Activated T-cell treated with anti-CD3 and anti-CD28 coated beads, Interleukin-2, amount 50 U/mL, for 1 hour (primary cell): Measurements from ENCODE around the gene TMEM88.

Experiments
- DNase-seq: peaks from one replicate; pipeline ENCODE4 v3.0.0-alpha.2; 2020

The TMEM88 gene

DNA sequence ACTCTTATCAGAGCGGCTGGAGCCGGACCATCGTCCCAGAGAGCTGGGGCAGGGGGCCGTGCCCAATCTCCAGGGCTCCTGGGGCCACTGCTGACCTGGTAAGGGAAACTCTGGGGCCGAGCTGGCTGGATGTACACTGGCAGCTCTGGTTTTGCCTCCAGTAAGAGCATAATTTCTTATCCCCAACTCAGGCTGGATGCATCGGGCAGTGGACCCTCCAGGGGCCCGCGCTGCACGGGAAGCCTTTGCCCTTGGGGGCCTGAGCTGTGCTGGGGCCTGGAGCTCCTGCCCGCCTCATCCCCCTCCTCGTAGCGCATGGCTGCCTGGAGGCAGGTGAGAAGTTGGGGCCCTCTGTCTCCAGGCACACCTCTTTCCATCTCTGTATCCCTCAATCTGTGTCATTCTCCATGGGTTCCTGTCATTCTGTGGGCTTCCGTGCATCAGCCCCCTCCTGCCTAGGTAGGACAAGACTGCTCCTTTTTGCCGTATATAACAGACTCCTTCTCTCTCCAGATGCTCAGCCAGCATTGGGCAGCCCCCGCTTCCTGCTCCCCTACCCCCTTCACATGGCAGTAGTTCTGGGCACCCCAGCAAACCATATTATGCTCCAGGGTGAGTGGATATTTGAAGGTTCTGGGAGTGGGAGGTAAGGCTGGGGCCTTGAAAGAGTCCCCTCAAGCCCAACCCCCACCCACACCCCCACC lies 9.4 kb upstream of the TMEM88 start:
- peak; percentile 50 for DNase-seq

GRCh38 chr17:7846063-7846735 lies 8.7 kb upstream of the TMEM88 start:
- peak; percentile 48 for DNase-seq

DNA sequence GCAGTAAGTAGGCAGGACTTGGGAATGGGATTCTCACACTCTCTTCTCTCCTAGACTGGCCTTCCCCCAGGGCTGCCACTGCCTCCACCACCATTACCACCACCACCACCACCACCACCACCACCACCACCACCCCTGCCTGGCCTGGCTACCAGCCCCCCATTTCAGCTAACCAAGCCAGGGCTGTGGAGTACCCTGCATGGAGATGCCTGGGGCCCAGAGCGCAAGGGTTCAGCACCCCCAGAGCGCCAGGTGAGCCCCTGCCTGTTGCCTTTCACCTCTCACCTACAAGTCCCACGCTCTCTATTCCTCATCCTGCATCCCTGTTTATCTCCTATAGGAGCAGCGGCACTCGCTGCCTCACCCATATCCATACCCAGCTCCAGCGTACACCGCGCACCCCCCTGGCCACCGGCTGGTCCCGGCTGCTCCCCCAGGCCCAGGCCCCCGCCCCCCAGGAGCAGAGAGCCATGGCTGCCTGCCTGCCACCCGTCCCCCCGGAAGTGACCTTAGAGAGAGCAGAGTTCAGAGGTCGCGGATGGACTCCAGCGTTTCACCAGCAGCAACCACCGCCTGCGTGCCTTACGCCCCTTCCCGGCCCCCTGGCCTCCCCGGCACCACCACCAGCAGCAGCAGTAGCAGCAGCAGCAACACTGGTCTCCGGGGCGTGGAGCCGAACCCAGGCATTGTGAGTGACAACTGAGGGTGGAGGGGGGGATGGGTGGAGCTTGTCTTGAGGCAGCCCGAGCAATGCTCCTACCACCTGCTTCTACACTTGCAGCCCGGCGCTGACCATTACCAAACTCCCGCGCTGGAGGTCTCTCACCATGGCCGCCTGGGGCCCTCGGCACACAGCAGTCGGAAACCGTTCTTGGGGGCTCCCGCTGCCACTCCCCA lies 7.9 kb upstream of the TMEM88 start:
- DNase-seq: peak; percentile 52

- no peak for DNase-seq
Measured at GRCh38 chr17:7848131-7848579, 6.7 kb upstream of the TMEM88 start.

- peak; percentile 32 for DNase-seq
Measured at GRCh38 chr17:7848739-7849129, 6.1 kb upstream of the TMEM88 start.

DNA sequence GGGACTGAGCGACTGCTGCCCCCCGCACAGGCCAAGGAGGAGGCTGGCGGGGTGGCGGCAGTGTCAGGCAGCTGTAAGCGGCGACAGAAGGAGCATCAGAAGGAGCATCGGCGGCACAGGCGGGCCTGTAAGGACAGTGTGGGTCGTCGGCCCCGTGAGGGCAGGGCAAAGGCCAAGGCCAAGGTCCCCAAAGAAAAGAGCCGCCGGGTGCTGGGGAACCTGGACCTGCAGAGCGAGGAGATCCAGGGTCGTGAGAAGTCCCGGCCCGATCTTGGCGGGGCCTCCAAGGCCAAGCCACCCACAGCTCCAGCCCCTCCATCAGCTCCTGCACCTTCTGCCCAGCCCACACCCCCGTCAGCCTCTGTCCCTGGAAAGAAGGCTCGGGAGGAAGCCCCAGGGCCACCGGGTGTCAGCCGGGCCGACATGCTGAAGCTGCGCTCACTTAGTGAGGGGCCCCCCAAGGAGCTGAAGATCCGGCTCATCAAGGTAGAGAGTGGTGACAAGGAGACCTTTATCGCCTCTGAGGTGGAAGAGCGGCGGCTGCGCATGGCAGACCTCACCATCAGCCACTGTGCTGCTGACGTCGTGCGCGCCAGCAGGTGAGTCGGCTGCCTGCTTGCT lies 5.6 kb upstream of the TMEM88 start:
- peak; percentile 54 for DNase-seq

DNA sequence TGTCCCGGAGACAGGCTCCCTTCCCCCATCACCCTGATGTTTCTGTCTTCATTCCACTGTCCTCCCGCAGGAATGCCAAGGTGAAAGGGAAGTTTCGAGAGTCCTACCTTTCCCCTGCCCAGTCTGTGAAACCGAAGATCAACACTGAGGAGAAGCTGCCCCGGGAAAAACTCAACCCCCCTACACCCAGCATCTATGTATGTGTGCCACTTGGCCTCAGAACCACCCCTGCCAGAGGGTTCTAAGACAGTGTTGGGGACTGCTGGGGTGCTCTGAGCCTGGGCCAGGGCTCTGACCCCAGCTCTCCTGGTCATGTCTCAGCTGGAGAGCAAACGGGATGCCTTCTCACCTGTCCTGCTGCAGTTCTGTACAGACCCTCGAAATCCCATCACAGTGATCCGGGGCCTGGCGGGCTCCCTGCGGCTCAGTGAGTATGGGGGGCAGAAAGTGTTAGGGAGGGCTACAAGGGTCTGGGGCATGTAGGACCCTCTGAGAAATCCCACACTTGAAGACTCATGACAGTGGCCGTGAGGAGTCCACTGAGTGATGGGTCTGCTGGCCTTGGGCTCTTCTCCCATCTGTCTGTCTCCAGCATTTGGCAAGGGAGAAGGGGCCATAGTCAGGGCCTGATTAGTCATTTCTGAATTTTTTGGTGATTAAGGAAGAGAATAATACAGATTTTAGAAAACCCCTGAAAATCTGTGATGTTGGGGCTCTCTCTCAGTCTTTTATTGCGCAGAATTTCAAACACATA lies 4.9 kb upstream of the TMEM88 start:
- DNase-seq: peak; percentile 43

- DNase-seq: no peak
Measured at GRCh38 chr17:7850701-7851437, 4.0 kb upstream of the TMEM88 start.

- DNase-seq: peak; percentile 94
Measured at GRCh38 chr17:7851438-7852261, 3.2 kb upstream of the TMEM88 start.

GRCh38 chr17:7852262-7852670 lies 2.6 kb upstream of the TMEM88 start:
- no peak for DNase-seq

DNA sequence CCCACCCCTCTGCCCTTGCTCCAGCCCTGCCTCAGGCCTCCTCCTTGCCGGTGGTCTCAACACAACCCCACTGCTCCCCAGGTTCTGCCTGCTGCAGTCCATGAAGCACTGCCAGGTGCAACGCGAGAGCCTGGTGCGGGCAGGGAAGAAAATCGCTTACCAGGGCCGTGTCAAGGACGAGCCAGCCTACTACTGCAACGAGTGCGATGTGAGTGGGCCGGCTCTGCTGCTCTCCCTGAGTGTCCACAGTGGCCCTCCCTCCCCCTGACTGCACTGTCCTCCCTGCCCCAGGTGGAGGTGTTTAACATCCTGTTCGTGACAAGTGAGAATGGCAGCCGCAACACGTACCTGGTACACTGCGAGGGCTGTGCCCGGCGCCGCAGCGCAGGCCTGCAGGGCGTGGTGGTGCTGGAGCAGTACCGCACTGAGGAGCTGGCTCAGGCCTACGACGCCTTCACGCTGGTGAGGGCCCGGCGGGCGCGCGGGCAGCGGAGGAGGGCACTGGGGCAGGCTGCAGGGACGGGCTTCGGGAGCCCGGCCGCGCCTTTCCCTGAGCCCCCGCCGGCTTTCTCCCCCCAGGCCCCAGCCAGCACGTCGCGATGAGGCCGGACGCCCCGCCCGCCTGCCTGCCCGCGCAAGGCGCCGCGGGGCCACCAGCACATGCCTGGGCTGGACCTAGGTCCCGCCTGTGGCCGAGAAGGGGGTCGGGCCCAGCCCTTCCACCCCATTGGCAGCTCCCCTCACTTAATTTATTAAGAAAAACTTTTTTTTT lies 1.8 kb upstream of the TMEM88 start:
- DNase-seq: peak; percentile 60

DNA sequence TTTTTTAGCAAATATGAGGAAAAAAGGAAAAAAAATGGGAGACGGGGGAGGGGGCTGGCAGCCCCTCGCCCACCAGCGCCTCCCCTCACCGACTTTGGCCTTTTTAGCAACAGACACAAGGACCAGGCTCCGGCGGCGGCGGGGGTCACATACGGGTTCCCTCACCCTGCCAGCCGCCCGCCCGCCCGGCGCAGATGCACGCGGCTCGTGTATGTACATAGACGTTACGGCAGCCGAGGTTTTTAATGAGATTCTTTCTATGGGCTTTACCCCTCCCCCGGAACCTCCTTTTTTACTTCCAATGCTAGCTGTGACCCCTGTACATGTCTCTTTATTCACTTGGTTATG lies 1.2 kb upstream of the TMEM88 start:
- DNase-seq: peak; percentile 48

DNA sequence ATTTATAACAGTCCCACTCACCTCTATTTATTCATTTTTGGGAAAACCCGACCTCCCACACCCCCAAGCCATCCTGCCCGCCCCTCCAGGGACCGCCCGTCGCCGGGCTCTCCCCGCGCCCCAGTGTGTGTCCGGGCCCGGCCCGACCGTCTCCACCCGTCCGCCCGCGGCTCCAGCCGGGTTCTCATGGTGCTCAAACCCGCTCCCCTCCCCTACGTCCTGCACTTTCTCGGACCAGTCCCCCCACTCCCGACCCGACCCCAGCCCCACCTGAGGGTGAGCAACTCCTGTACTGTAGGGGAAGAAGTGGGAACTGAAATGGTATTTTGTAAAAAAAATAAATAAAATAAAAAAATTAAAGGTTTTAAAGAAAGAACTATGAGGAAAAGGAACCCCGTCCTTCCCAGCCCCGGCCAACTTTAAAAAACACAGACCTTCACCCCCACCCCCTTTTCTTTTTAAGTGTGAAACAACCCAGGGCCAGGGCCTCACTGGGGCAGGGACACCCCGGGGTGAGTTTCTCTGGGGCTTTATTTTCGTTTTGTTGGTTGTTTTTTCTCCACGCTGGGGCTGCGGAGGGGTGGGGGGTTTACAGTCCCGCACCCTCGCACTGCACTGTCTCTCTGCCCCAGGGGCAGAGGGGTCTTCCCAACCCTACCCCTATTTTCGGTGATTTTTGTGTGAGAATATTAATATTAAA lies 638 bp upstream of the TMEM88 start:
- DNase-seq: peak; percentile 46

GRCh38 chr17:7855660-7856010 lies 769 bp downstream of the TMEM88 start:
- DNase-seq: no peak

DNA sequence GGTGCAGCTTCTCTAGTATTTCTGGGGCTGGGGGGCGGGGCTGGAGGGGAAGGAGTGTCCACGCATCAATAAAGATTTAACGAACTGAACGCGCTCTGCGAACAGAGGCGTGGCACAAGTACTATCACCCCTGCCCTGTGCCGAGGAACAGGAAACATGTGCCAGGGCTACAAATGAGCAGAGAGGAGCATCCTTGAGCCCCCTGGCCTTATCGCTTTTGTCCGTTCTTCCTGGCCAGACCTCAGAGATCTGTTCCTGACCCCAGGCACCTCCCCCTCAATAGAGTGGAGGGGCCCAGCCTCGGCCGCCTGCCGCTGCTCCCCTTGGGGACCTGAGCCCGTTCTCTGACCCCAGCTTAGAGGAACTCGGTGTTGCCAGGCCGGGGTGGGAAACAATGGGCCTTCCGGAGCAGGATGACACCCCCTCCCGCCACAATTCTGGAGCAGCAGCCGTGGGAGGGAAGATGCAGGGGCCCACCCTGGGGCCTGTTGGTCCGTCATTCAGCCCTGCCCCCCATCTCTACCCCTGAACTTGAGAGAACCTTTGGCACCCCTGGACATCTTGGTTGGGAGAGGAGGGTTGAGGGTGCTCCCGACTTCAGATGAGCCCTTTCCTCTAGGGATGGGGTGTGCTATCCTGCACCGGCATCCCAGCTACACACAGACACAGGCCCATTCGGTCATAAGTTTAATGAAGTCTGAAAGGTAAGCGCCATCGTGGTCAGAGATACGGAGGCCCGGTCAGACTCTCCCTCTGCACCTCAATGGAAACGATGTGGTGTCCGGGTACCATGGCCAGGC lies 1.3 kb downstream of the TMEM88 start:
- peak; percentile 66 for DNase-seq

DNA sequence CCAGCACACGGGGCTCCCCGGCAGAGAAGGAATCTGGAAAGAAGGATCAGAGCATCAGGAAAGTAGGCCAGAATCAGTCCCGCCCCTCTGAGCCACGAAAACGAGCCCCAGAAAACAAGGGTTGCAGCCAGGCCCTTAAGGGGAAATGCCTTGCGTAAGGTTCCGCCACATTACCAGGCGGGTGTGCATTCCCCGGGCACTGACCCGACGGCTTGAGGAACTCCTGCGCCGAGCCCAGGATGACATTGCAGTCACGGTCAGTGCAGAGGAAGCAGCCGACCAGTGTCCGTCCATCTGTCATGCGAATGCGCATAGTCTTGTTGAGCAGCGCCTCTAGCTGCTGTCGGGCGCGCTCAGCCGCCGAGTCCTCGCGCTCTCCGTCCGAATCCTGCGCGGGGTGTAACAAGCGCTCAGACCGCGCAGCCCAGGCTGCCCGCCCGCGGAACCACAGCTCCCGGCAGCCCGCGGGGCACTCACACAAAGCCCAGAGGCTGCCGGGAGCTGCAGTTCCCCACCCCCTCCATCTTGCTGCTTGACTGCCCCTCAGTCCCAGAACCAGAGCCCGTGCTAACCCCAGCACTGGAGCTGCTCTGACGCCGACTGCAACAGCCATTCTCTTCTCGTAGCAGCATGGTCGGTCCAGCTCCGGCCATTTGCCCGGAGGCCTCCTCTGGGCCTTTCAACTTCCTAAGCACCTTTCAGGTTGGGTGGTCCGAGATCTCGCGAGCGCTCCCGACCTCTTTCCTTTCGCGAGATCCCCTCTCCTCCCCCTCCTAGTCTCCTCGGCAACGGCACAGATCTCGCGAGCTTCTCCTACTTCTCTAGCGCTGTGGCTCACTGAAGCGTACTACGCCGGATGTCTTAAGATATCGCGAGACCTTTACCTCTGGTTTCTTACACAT lies 2.2 kb downstream of the TMEM88 start, which contains the start of gene NAA38:
Gene NAA38 (minus strand): TSS at position 749 of the 902 bp plus-strand sequence. CDS start 96 bp downstream, at position 653.
- peak; percentile 92 for DNase-seq
